Sciatic nerve (tissue), 2 donors: ENCODE measurements around the gene SETD1B. TPM values are rescaled to one million over a fixed set of nuclear protein-coding genes. Genes with fewer than 3 reads are reported as not detected.

Experiments used
- ATAC-seq: fragments of 200-7000 bp; cut with Tn5 transposase; one replicate; pipeline ENCODE4 v1.9.1; 2020; ENCODE audit warnings: mild to moderate bottlenecking, moderate library complexity
- DNase-seq: peaks from one replicate; pipeline ENCODE4 v3.0.0-alpha.2; 2020; ENCODE audit warnings: low spot score
- intact Hi-C: fragments of 100-400 bp; cut with DNase I; formaldehyde crosslinking; loops from one replicate; pipeline ENCODE4 v1.14.2; 2022
- total RNA-seq: library from RNA; stranded (reverse); fragmentation: NEBNext Ultra II Directional; extraction: Animal tissue kit (Norgen Biotek cat#: 25700); gene quantifications from one replicate; pipeline ENCODE4 v1.2.1, GENCODE V29; 2021
- donor health status: DM: no; HTN: no; CAD: no.
- donor health status: DM: no; HTN: no; CAD: no.

Gene SETD1B
- total RNA-seq, 1 donor from 2014 or later, result 26.3 TPM

DNA sequence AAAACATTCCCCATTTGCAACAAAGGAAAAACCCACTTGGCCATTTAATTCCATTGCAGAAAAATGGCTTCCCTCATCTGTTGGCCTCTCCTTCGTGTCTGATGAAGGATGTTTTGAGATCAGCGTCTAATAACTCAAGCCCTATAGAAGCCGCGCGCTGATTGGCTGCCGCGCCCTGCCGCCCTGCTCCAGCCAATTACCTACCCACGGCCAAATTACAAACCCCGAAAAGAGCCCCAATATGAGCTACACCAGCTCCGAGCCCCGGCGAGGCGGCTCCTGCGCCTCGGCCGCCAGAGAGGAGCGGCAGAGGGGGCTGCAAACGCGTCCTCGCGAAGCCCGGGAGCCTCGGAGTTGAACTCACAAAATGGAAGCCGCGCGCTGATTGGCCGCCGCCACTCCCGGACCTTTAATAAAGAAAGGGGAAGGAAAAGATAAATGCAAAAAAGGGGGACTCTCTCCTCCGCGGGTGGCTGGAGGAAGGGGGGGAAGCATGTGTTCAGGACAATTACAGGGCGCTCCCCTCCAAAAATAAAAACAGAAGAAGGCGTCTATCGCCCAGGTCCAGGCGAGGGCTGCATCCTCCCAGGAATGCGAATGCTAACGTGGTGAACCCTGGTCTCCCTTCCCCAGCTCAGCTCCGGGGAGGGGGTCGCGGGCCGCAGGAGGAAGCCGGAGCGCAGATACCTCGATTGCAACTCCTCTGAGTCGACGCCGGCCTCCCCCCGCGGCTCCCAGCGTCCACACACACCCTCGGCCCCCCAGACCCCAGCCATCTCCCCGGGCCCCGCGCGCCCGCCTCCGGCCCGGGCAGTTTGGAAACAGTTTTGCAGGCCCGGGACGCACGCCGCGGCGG lies 738 bp upstream of the SETD1B start:
- peak; percentile 95 for DNase-seq
- intact Hi-C loops, result no loop called here
- ATAC-seq, result peak; percentile 79

DNA sequence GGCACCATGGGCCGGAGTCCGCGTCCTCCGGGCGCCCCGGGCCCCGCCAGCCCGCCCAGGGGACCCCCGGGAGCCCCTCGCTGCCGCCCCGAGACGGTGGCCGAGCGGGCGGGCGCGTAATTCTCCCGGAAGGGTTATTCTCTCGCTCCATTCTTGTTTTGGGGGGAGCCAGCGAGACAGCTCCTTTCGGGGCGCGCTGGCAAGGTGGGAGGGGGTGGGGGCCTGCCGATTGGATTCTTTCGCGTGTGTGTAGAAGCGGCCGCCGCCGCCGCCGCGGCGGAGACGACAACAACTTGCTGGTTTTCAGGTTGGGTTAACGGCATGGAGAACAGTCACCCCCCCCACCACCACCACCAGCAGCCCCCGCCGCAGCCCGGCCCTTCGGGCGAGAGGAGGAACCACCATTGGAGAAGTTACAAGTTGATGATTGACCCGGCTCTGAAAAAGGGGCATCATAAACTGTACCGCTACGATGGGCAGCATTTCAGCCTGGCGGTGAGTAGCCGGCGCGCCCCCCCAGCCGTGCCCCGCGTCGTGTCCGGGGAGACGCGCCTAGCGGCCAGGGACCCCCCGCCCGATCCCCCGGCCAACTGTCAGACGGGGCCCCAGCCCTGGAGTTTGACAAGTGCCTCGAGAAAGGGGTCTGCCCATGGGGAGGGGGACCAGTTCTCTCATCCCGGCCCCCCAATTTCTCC lies 755 bp downstream of the SETD1B start:
- ATAC-seq, result no peak
- peak; percentile 65 for DNase-seq
- intact Hi-C loops, result no loop called here

DNA sequence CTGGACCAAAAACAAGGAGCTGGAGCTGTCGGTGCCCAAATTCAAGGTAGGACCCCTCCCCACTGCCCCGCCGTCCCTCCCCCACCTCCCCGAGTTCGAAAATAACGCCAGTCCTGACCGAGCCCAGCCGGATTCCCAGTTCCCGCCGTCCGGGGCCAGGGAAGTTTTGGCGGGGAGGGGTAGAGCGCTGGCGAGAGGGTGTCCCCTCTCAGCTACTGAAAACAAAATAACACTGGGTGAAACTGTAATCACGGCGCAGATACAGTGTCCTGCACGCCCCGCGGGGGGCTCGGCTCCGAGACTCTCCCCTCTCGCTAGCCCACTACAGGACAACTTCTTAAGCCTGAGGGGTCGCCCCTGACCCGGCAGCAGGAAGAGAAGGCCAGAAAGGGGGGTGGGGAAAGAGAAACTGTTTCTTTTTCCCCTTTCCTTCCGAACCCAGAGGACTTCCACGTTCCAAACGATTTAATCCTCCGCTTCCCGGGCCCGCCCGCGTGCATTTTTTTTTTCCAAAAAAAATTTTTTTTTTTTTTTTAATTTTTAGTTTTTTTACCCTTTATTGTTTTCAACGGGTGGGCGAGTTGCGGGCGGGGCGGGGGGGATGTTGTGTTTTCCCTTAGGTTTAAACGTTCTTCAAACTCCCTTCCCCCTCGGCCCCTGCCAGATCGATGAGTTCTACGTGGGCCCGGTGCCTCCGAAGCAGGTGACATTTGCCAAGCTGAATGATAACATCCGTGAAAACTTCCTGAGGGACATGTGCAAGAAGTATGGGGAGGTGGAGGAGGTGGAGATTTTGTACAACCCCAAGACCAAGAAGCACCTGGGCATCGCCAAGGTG lies 1.6 kb downstream of the SETD1B start:
- DNase-seq (peak; percentile 64), ATAC-seq (no peak)
- intact Hi-C loops, result no loop called here

DNA sequence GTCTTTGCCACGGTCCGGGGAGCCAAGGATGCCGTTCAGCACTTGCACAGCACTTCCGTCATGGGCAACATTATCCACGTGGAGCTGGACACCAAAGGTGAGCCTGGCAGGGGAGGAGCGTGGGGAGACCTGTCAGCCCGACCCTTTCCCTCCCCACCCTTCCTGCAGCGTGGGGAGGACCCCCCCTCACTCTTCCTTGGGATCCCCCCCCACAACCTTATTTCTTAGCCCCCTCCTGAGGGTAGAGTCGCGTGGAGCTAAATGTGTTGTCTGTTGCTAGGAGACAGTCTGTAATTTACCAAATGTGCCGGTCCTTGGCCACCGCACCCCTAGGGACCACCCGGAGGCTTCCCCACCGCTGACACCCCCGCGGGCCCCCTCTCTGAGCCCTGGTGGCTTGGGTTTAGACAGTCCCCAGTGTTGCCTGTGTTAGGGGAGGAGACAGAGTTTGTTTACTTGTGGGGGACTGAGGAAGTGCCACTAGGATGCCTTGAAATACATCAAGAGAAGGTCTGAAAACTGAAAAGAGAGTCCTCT lies 2.3 kb downstream of the SETD1B start:
- DNase-seq (no peak), ATAC-seq (no peak)
- intact Hi-C loops, result no loop called here

DNA sequence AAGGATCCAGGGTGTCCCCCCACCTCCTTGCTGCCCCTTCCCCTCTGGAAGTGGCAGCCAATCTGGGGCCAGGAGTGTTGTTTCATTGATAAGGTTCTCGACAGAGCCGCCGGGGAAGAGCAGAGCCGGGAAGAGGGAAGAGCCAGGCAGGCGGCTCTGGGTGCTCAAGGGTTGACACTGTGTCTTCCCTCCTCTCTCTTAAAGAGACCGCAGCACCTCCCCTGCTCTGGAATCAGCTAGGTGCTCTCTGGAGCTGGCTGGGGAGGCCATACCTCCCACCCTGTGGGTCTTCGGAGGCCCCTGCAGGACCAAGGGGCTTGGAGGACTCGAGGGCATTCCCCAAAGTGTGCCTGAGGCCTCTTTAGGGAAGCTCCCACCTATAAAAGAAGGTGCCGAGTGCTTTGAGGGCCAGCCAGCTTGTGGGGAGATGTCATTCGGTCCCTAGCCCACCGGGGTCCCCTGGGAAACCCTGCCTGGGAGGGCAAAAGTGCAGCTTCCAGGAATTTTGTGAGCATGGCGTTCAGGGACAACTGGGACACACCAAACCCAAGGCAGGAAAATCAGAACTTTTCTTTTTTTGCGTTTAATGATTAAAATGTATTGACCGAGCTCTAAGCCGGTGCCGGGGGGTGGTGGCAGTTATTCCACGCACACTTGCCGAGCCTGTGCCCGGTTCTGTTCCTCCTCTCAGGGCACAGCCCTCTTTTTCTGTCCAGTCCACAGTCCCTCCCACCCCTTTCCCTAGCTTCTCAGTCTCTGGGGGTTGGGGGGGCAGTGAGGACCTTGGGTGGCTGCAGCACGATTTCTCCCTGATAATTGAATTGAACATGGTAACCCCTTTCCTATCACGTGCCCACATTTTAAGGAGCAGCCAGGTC lies 3.0 kb downstream of the SETD1B start:
- intact Hi-C loops, result no loop called here
- ATAC-seq (peak; percentile 14), DNase-seq (no peak)

DNA sequence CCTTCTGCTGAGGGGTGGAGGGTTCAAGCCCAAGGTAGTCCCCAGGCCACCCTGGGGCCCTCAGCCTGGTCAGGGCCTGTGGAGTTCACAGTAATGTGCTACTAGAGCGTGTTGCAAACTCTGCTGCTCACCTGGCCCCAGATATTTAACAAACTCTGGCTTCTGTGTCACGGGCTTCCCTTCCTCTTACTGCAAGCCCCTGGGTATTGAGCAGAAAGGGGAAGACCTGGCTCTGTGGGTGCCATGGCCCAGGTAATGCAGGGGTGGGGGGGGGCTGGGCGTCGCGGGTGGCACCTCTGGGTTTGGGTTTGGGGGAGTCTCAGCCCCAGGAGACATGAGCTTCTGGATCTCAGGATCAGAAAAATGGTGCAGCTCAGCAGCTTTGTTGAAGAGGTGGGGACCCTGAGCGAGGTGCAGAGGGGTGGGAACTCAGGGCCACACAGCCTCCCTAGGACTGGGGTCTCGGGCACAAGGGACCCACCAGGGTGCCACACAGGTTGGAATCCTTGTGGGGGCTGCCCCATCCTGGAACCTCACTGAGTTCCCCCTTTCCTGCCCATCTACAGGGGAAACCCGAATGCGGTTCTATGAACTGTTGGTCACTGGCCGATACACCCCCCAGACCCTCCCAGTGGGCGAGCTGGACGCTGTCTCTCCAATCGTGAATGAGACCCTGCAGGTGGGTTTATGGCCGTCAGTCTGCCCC lies 4.0 kb downstream of the SETD1B start:
- intact Hi-C loops, result no loop called here
- ATAC-seq, result no peak
- no peak for DNase-seq

DNA sequence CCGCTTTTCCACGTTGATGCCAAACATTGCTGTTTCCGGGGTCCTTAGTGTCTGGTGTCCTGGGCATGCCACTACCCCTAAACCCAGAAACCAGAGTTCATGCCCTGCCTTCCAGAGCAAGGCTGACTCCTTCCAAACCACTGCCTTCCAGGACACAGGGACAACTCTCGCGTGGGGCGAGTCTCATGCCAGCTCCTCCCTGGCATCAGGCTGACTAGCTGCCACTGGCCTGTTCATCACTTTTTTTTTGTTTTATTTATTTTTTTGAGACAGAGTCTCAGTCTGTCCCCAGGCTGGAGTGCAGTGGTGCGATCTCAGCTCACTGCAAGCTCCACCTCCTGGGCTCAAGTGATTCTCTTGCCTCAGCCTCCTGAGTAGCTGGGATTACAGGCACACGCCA lies 4.8 kb downstream of the SETD1B start:
- ATAC-seq (no peak), DNase-seq (no peak)
- intact Hi-C loops, result no loop called here

DNA sequence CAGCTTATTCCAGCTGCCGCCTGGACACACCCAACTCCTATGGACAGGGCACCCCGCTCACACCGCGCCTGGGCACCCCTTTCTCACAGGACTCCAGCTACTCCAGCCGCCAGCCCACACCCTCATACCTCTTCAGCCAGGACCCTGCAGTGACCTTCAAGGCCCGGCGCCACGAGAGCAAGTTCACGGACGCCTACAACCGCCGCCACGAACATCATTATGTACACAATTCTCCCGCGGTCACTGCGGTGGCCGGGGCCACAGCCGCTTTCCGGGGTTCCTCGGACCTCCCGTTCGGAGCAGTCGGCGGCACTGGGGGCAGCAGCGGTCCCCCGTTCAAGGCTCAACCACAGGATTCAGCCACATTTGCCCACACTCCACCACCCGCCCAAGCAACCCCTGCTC lies 5.9 kb downstream of the SETD1B start:
- peak; percentile 57 for DNase-seq
- no peak for ATAC-seq
- intact Hi-C loops, result loop anchor here (2.0 kb wide), 1 partner anchor 13 kb away; no protein-coding TSS in a partner anchor

DNA sequence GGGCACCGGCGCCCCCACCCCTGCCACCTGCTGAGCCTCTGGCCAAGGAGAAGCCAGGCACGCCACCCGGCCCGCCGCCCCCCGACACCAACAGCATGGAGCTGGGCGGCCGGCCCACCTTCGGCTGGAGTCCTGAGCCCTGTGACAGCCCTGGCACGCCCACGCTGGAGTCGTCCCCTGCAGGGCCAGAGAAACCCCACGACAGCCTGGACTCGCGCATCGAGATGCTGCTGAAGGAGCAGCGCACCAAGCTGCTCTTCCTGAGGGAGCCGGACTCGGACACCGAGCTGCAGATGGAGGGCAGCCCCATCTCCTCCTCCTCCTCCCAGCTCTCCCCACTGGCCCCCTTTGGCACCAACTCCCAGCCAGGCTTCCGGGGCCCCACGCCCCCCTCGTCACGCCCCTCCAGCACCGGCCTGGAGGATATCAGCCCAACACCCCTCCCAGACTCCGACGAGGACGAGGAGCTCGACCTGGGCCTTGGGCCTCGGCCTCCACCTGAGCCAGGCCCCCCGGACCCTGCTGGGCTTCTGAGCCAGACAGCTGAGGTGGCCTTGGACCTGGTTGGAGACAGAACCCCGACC lies 6.5 kb downstream of the SETD1B start:
- ATAC-seq (no peak), DNase-seq (peak; percentile 60)
- intact Hi-C loops, result loop anchor here (2.0 kb wide), 1 partner anchor 14 kb away; no protein-coding TSS in a partner anchor

DNA sequence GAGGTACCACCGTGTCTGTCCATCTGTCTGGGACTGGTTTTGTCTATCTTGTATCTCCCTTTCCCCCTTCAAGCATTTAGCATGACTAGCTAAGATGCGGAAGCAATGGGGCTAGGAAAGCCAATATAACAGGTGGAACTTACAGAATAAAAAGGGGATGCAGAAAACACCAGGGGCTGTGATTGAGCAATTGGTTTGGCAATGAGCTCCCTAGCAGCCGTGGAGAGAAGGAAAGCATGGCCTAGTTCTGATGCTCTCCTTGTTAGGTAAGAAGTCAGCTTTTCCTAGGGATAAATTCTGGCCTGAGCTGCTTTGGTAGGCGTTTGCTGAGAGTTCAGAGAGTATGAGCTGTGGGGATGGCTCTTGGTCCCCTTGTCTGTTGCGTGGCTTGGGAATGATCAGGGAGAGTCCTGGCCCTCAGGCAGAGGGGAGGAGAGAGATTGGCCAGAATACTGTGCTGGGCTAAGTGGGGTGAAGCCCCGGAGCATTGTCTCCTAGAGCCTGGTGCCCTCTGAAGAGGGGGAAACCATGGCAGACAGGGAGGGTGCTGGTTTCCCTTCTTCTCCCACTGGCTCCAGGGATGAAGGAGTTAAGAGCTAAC lies 7.1 kb downstream of the SETD1B start:
- intact Hi-C loops, result loop anchor here (2.0 kb wide), 1 partner anchor 14 kb away; no protein-coding TSS in a partner anchor
- no peak for ATAC-seq
- no peak for DNase-seq

DNA sequence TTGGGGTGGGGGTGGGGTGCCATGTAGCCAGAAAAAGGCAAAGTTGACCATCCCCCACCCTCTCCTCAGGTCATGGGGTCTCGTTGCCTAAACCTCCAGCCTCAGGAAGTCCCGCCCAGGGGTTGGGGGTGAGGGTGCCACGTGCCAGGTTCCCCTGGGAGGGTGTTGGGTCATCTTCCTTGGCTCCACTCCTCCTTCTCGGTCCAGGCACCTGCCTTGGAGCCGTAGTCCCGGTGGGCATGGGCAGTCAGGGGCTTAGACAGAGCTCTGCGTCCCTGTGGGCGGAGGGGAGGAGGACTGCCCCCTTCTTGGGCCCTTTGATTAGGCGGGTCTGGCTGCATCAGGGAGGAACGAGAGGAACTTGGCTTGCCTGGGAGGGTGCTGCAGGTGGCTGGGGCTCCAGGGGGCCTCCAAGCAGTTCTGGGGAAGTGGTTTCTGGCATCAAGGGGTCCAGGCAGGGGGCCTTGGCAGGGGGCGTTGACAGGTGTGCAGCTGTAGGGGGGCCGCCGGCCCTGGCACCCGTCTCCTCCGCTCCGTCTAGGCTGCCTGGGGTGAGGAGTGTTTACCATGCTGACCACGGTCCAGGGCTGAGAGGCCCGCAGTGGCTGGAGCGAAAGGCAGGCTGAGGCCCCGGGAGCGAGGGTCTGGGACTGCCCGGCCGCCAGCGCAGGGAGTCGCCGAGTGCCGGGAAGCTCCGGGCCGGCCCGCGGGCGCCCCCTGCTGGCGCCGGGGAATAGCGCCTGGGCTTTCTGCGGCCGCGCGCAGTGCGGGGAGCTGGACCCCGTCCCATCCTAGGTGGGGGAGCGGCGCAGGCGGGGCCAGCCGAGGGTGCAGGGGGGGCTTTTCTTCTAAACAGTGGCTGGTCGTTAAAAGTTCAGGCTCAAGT lies 7.9 kb downstream of the SETD1B start:
- intact Hi-C loops, result loop anchor here (2.0 kb wide), 1 partner anchor 15 kb away; no protein-coding TSS in a partner anchor
- ATAC-seq (peak; percentile 85), DNase-seq (peak; percentile 83)

DNA sequence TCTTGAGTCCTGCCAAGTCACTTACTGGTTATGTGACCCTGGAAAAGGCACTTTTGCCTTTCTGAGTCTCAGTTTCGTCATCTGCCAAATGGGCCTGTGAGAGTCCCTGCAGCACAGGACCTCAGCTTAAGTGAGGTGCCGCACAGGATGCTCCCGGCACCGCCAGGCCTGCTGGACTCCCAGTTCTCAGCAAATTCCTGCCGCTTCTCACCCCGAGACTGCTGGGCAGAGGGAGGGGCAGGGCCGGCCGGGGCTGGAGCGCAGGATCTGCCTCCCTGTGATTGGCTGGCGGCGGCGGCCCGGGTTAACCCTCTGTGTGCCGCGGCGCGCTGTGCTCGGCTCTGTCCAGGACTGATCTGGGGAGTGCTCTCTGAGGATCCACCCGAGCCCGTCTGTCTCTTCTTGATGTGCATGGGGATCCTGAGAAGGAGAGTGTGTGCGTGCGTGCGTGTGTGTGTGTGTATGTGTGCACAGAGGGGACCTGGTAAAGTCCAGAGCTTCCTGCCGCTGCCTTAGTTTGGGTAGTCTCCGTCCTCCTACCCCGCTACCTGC lies 8.6 kb downstream of the SETD1B start:
- ATAC-seq (peak; percentile 82), DNase-seq (peak; percentile 84)
- intact Hi-C loops, result no loop called here

DNA sequence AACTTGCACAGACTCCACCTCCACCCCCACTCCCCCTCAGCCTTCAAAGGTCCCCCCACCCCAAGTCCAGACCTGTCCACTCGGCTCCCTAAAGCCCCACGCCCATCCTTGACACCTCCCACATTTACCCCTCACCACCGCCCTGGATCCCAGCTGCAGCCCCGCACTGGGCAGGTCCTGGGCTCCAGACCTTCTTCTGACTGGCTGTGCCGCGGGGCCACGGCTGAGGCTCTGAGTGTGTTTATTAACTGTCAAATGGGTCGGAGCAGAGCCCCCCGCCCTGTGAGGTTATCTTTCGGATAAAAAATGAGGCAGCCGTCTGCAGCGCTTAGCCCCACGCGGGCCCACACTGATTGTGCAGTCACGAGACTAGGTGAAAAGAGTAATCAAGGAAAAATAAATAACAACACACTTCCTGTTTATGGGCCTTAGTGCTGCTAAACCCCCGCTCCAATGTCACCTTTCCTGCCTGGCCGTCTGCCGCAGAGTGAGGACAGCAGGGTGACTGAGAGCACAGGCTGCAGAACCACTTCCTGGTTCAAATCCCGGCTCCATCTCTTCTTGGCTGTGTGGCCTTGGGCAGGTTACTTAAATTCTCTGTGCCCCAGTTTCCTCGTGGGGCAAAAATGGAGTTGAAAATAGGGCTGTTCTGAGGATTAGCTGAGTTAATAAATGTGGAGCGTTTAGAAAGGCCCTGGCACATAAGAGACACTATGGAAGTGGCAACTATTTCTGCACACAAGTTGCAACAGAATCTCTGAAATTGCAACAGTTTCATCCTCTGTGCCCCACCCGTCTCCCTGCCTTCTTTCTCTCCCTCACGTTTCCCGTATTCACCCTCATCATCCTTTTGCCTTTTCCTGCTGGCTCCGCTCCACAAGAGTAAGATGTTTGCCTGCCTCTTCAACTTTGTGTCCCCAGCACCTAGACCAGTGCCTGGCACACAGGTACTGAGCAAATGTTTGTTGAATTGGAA lies 9.4 kb downstream of the SETD1B start:
- DNase-seq, result no peak
- ATAC-seq, result no peak

DNA sequence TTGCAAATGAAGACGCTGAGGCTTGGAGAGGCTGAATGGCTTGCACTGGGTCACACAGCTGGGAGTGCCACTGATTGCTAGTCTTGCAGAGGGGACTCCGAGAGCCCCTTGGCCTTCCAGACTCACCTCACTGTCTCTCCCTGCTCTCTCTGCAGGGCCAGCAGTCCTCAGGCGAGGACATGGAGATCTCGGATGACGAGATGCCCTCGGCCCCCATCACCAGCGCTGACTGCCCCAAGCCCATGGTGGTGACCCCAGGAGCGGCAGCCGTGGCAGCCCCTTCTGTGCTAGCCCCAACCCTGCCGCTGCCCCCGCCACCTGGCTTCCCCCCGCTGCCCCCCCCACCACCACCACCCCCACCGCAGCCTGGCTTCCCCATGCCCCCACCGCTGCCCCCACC lies 10.1 kb downstream of the SETD1B start:
- no peak for ATAC-seq
- intact Hi-C loops, result no loop called here

More for the DNA sequence above, 9.4 kb downstream of the SETD1B start:
- intact Hi-C loops, result no loop called here

More for the DNA sequence above, 10.1 kb downstream of the SETD1B start:
- DNase-seq, result no peak
